ENCODE results near the gene MED25.

DNA sequence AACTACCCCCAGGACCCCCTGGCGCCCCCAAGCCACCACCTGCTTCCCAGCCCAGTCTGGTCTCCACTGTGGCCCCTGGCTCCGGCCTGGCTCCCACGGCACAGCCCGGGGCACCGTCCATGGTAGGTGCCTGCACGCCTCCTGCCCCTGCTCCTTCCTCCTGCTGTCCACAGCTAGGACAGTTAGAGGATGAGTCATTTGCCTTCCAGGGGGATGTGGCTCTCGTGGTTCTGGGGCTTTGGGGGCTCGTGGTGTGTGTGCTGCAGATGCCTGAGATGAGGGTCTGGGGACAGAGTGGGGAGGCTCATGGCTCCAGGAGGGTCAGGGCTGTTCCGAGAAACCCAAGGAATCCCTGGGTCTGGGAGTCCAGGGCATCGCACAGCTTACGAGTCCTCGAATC, 12.7 kb downstream of the MED25 start:
- TF ChIP-seq, protein P1, sequence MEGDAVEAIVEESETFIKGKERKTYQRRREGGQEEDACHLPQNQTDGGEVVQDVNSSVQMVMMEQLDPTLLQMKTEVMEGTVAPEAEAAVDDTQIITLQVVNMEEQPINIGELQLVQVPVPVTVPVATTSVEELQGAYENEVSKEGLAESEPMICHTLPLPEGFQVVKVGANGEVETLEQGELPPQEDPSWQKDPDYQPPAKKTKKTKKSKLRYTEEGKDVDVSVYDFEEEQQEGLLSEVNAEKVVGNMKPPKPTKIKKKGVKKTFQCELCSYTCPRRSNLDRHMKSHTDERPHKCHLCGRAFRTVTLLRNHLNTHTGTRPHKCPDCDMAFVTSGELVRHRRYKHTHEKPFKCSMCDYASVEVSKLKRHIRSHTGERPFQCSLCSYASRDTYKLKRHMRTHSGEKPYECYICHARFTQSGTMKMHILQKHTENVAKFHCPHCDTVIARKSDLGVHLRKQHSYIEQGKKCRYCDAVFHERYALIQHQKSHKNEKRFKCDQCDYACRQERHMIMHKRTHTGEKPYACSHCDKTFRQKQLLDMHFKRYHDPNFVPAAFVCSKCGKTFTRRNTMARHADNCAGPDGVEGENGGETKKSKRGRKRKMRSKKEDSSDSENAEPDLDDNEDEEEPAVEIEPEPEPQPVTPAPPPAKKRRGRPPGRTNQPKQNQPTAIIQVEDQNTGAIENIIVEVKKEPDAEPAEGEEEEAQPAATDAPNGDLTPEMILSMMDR (IDR thresholded peaks at IDR 0.05) = no peak
- TF ChIP-seq TAF1 (IDR thresholded peaks at IDR 0.05; ENCODE audit: borderline replicate concordance, low read depth, low read length) (no peak), POLR2AphosphoS5 (IDR thresholded peaks at IDR 0.05; ENCODE audit: low read depth, low read length) (no peak), TCF12 (IDR thresholded peaks at IDR 0.05) (no peak), GABPA (IDR thresholded peaks at IDR 0.05; ENCODE audit: low read depth) (no peak), RAD21 (IDR thresholded peaks at IDR 0.05; ENCODE audit: low read length) (no peak), NFIC (IDR thresholded peaks at IDR 0.05; ENCODE audit: borderline replicate concordance) (no peak), RXRA (IDR thresholded peaks at IDR 0.05; ENCODE audit: borderline replicate concordance, low read depth) (no peak), RCOR1 (IDR thresholded peaks at IDR 0.05; ENCODE audit: low read length) (no peak), ELF1 (IDR thresholded peaks at IDR 0.05) (no peak), EZH2phosphoT487 (IDR thresholded peaks at IDR 0.05; ENCODE audit: borderline replicate concordance, low read depth) (no peak)
- TF ChIP-seq, protein P2, sequence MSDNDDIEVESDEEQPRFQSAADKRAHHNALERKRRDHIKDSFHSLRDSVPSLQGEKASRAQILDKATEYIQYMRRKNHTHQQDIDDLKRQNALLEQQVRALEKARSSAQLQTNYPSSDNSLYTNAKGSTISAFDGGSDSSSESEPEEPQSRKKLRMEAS (IDR thresholded peaks at IDR 0.05; ENCODE audit: low read depth) = no peak
- TF ChIP-seq, protein P3, sequence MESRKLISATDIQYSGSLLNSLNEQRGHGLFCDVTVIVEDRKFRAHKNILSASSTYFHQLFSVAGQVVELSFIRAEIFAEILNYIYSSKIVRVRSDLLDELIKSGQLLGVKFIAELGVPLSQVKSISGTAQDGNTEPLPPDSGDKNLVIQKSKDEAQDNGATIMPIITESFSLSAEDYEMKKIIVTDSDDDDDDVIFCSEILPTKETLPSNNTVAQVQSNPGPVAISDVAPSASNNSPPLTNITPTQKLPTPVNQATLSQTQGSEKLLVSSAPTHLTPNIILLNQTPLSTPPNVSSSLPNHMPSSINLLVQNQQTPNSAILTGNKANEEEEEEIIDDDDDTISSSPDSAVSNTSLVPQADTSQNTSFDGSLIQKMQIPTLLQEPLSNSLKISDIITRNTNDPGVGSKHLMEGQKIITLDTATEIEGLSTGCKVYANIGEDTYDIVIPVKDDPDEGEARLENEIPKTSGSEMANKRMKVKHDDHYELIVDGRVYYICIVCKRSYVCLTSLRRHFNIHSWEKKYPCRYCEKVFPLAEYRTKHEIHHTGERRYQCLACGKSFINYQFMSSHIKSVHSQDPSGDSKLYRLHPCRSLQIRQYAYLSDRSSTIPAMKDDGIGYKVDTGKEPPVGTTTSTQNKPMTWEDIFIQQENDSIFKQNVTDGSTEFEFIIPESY (IDR thresholded peaks at IDR 0.05; ENCODE audit: borderline replicate concordance, low read depth) = no peak
- TF ChIP-seq, protein P4, sequence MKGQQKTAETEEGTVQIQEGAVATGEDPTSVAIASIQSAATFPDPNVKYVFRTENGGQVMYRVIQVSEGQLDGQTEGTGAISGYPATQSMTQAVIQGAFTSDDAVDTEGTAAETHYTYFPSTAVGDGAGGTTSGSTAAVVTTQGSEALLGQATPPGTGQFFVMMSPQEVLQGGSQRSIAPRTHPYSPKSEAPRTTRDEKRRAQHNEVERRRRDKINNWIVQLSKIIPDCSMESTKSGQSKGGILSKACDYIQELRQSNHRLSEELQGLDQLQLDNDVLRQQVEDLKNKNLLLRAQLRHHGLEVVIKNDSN (IDR thresholded peaks at IDR 0.05; ENCODE audit: borderline replicate concordance, low read depth) = no peak
